Measurements from ENCODE around the gene PRKG1.
A peak's percentile ranks its signal among the peaks of the same experiment; 100 is the strongest.
"Not testable (repeated sequence)": the region's sequence is repeated elsewhere in the genome, so short reads cannot be mapped to it uniquely, and the experiment has no call there.

The PRKG1 gene

DNA sequence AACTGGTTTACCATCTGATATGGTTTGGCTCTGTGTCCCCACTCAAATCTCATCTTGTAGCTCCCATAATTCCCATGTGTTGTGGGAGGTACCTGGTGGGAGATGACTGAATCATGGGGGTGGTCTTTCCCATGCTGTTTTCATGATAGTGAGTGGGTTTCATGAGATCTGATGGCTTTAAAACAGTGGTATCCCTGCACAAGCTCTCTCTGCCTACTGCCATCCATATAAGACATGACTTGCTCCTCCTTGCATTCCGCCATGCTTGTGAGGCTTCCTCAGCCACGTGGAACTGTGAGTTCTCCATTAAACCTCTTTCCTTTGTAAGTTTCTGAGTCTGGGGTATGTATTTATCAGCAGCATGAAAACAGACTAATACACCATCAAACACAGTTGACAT is 614.5 kb downstream of the PRKG1 start:
- not testable (repeated sequence) for DNase-seq (ENCODE audit: low read depth in 1 of 2, low spot score in 1 of 2)

DNA sequence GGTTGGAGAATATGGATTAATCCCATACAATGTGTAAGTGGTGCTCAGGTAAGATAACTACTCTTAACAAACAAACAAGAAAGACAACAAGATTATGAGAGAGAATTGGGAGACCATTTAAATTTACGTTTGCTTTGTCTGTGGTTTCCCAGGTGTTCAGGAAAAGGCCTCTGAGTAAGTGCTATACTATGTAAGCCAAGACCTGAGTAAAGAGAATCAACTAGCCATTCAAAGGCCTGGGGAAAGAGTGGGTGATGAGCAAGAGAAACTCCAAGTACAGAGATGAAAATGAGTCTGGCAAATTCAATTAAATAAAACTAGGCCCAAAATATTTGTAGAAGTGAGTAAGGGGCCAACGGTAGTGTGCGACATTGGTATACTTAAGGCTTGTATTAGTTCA is 615.2 kb downstream of the PRKG1 start:
- DNase-seq (ENCODE audit: low read depth in 1 of 2, low spot score in 1 of 2): no peak

DNA sequence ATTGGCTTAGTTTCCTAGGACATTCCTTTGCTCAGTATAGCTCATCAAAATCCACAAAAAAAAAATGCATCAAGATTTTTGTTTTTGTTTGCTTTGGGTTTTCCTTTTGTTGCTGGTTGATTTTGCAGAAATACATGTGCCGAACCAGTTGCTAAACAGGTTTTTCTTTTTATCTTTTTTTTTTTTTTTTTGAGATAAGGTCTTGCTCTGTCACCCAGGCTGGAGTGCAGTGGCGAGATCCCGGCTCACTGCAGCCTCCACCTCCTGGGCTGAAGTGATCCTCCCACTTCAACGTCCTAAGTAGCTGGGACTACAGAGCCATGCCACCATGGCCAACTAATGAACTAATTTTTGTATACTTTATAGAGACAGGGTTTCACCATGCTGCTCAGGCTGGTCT is 616.8 kb downstream of the PRKG1 start:
- DNase-seq (ENCODE audit: low read depth in 1 of 2, low spot score in 1 of 2): no peak

DNA sequence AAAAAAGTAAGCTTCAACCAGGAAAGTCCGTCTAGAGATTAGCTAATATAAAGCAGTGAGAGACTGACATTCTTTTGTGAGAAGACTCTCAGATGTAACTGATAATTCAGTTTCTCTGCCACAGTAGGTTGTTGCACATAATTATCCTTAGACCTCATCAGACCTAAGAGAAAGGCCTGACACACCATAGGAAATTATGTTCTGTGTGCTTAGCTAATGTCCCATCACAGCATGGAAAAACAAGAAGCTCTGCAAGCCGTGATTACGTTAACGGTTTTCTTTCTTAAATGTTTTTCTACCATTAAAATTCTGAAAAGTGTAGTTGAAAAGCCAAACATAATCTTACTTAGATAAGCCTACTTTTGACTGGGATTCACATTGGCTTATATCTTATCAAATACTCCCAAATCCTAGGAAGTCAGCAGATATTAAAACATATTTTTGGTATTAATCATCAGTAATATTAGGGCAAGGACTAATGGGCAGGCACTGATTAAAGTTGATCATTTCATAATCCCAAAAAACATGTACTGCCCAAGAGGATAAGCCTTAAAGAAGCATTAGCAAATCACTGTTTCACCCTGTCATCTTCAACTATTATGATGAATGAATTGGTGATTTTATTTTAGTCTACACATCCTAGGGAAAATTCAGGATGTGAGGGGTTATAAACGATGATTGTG is 619.9 kb downstream of the PRKG1 start:
- DNase-seq (ENCODE audit: low read depth in 1 of 2, low spot score in 1 of 2): no peak

DNA sequence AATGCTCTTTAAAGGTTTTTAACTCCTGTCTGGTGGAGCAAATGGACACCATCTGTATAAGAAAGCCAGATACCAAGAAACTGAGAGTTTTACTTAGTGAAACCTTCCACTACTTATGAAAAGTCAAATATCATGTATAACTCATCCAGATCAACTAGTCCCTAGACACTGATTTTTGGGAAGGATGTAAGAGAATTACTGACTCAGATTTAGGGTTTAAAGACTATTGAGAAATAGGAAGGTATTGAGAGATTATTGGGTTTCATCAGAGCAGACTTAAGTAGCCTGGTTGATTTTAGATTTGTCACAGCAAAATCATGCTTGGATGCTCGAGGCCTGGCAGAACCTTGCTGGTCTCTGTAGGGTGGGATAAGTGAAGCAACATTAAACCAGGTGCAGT is 622.0 kb downstream of the PRKG1 start:
- no peak for DNase-seq (ENCODE audit: low read depth in 1 of 2, low spot score in 1 of 2)

DNA sequence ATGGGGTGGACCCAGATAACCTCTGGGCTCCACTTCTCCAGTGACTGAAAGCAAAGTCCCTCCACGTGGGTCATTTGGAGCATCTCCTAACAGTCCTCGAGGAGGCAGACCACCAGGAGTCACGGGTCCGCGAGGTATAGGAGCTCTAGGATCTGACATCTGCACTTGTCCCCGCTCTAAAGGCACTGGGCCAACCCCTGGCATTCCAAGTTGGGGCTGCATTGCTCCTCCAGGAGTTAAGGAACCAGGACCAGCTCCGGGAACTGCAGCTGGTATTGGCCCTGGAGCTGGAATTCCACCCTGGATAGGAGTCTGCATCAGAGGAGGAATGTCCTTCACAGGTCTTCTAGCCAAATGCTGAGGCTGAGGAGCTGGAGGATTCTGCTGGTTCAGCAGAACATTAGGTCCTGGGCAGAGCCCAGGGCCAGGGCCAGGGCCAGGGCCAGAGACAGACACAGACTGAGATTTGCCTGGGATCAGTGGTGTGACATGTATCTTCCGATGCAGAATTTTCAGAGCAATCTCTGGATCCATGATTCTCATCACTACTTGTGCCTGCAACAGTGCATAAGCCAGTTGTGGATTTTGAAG is 624.3 kb downstream of the PRKG1 start:
- no peak for DNase-seq (ENCODE audit: low read depth in 1 of 2, low spot score in 1 of 2)

DNA sequence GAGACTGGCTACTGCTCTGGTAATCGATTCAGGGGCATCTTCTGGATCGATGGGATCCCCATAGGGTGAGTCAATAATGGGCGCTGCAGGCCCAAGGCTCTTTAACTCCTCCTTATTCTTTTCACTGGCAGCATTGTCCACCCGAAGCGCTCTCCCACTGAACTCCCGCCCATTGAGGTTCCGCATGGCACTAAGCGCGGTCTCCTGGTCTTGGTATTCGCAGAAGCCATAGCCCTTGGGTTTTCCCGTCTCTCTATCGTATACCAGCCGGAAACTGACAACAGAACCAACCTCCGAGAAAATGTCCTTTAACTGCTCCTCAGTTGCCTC is 624.8 kb downstream of the PRKG1 start:
- no peak for DNase-seq (ENCODE audit: low read depth in 1 of 2, low spot score in 1 of 2)

DNA sequence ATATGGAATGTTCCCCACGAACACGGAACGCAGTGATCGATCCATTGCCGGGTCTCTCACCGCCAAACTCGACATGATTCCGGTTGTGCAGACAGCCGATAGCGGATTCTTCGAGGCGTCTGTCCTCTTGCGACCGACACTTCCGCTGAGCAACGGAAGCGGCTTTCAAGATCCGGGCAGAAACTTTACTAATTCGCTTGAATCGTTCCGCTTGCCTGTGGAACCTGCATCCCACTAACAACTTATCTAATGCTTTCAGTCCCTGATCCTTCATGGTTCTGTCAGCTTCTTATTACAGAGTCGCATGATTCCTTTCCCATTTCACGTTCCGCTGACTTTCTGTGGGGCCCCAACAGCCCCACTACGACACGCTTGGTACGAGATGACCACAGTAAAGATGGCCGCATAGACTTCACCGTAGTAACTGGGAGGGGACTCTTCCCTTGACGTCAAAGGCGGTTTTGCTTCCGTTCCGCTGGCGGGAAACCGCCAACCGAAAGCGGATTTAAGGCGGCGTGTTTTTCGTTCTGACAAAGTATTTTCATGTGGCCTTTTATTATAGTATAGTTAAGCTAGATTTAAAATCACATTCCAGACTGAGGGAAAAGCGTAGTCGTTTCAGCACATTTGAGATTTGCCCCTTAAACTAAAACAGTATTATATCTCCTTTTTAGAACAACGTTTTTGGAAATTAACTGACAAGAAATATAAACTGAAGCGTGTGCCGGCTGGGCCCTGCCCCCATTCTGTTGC is 625.4 kb downstream of the PRKG1 start, which contains the start of gene CSTF2T:
Gene CSTF2T (minus strand): TSS at position 121 of the 753 bp plus-strand sequence. CDS start 46 bp downstream, at position 75.
- DNase-seq (ENCODE audit: low read depth in 1 of 2, low spot score in 1 of 2): peak; percentile 84 to 92

DNA sequence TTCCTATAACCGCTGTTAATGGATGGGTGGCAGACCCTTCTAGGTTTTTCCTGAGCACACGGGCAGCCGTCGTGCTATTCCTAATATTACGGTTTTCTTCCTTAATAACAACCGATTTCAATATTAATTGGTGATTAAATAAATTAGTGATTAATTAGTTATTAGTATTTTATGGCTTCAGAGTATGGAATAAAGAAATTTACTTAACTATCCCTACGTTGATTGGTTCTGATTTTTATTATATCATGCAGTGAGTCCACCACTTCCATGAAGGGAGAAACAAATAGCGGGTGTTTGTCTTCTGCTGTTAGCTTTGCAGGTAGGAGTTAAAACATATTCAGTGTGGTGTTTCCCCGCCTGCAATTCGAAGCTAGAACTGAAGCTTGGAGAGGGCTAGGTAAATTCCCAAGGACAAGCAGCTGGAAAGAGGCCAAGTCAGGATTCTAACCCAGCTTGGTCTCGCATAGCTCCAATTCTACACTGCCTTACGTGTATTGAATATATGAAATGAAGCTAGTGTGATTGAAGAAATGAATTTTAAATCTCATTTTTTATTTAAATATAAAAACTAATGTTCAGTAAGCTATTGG is 626.0 kb downstream of the PRKG1 start:
- peak in 1 of 2 donors; percentile 30 for DNase-seq (ENCODE audit: low read depth in 1 of 2, low spot score in 1 of 2)

DNA sequence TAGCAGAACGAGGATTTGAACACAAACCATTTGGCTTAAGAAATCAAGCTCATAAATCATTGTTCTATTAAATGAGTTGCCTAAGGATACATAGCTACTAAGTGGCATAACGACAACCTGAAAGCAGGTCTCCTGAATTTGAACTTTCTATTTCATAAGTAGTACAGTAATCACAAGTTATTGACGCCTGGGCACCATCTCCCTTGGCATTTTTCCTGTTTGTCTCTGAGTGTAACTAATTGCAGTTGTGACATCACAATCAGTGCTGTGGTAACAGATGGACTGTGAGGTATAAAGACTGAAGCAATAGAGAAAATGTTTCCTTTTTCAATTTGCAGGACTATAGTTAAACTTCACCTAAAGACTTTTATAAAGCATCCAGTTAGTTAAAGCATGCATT is 631.5 kb downstream of the PRKG1 start:
- DNase-seq (ENCODE audit: low read depth in 1 of 2, low spot score in 1 of 2): no peak

DNA sequence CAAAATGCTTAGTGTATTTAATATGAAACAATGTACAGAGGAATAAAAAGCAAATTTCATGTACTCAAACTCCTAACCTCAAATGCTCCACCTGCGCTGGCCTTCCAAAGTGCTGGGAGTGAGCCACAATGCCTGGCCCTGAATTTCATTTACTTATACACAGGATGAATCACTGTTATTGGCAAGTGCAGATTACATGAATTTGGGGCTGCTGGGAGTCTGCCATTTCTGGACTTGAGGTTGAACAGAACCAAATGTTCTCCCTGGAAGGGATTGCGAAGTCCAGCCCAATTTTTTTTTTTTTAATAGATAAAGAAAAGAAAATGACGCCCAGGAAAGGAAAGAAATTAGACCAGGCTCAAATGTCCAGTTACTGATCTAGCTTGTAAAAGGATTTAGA is 631.9 kb downstream of the PRKG1 start:
- DNase-seq (ENCODE audit: low read depth in 1 of 2, low spot score in 1 of 2): no peak

DNA sequence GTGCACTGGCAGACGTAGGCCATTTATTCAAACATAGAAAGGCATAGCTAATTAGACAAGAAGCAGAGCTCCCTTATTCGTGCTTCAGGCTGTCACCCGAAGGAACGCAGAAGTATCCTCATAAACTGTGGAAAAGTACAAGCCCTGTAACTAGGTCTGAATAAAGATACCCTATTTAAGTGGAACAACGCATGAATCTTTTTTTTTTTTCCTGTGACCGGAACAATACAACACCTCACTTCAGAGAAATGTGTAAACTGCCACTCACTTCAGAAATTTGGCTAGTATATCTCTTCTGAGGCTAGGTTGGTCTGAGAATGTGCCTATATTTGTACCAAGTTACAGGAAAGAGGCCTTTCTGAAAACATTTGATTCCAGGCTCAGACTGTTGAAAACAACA is 633.1 kb downstream of the PRKG1 start:
- DNase-seq (ENCODE audit: low read depth in 1 of 2, low spot score in 1 of 2): no peak

DNA sequence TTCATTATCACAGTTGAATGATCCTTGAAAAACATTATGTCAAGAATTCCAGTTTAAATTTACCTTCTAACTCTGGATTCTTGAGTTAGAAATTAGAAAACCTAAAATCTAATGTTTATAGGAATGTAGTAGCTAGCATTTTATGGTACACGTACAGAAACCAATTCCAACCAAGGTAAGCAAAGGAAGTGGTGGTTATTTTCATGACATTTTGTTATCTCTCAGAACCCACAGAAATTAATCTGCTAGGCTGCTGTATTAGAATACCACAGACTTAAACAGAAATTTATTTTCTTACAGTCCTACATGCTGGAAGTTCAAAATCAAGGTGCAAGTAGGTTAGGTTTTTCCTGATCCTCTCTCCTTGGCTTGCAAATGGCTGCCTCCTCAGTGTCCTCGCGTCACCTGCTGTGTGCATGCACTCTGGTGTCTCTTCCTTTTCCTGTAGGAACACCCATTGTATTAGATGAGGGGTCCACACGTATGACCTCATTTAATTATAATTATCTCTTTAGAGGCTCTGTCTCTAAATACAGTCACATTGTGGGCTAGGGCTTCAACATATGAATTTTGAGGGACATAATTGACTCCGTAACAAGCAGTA is 633.6 kb downstream of the PRKG1 start:
- no peak for DNase-seq (ENCODE audit: low read depth in 1 of 2, low spot score in 1 of 2)

DNA sequence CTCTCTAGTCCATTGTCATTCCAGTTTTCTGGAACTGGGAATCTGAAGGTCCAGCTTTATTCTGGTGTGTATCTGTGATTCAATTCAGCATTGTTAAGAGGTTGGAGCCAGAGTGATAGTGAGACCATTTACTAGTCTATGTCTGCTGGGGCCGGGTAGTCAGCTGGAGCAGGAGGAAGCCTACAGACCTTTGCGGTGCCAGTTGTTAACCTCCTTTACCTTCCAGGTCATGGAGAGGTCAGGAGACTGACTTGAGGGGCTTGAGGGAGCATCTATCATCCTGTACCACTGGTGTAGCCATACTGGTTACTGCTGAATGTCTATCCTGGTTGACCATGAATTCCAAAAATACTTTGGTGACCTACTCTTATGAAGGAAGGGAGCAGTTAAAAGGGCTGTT is 634.3 kb downstream of the PRKG1 start:
- no peak for DNase-seq (ENCODE audit: low read depth in 1 of 2, low spot score in 1 of 2)

DNA sequence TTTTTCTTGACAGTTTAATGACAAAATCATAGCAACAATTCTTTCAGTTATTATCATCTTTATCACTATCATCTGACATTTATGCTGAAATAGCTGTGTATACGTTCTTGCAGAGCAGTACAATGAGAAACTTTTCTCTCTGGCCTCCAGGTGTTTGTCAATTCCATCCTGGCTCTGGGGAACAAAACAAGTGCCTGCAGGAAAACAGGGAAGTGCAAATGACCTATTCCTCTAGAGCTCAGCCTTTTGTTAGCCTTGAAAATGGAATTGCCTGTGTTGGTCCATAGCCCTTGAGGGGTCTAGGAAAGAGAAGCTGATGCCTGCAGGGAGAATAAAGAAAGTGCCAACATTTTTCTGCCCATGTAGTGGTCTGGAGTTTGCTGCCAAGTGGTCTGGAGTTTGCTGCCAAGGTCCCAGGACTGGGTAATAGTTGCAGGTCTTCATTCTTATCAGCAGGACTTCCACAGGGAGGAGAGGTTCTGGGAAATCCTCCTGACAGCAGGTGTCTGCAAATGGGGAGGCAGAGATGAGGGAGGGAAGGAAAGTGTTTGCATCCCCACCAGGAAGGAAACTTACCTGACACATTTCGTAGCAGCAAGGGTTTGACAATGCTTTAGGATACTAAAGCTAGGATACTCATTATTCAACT is 635.2 kb downstream of the PRKG1 start:
- DNase-seq (ENCODE audit: low read depth in 1 of 2, low spot score in 1 of 2): no peak

DNA sequence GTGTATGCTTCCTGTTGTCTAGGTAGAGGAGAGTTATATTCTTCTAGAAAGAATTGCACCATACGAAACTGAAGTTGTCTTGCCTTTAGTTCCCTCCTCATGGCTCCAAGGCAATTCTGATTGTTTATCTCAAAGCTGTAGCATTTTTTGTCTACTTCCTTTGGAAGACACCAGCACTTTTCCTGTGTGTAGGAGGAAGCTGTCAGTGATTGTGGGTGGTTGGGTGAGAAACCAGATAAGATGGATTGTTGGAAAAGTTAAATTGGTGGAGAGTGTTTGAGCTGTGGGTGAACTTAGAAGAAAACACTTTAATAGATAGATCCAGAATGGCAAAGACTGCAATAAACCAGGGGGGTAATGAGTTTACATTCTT is 637.2 kb downstream of the PRKG1 start:
- DNase-seq (ENCODE audit: low read depth in 1 of 2, low spot score in 1 of 2): no peak

DNA sequence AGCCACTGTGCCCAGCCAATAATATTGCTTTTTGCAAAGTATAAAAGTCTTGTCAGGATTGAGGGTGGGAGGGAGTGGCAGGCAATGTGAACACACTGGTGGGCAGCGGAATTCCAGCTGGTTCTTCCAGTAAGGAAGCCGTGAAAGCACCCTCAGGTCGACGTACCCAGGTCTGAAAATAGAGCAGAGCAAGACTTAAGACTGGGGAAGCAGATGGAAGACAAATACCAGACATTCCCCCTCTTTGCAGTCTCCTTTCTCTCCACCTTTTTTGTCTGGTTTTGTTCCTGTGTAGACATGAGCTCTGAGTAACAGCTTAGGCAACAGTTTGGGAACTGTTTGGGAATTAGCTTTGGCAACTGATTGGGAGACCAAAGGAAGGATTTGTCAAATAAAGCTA is 642.7 kb downstream of the PRKG1 start:
- DNase-seq (ENCODE audit: low read depth in 1 of 2, low spot score in 1 of 2): no peak

DNA sequence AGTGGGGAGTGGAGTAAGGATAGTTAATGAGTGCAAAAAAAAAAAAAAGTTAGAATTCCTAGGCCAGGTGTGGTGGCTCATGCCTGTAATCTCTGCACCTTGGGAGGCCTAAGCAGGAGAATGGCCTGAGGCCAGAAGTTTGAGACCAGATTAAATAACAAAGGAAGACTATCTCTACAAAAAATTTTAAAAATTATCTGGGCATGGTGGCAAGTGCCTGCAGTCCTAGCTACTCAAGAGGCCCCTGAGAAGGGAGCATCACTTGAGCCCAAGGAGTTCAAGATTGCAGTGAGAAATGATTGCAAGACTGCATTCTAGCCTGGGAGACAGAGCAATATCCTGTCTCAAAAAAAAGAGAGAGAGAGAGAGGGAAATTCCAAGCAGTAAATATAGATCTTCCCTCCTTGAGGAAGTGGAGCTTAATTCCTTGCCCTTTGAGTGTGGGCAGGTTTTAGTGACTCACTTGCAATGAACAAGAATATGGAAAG is 644.6 kb downstream of the PRKG1 start:
- DNase-seq (ENCODE audit: low read depth in 1 of 2, low spot score in 1 of 2): no peak

DNA sequence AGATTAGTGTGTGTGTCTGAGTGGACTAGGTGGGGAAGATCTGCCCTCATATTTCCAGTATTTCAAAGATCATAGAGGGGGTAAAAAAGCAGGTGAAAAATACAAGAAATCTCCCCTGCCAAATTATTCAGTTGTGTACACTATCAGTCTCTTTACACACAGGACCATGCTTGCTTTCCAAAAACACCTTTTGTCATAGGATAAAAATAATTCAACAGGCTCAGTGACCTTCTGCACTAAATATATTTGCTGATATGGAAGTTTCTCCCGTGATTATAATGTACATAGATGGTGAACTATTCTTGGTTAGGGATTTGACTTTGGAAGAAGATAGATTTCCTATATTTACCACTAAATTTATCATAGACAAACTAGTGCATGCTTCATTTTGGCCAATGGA is 649.8 kb downstream of the PRKG1 start:
- DNase-seq (ENCODE audit: low read depth in 1 of 2, low spot score in 1 of 2): no peak

DNA sequence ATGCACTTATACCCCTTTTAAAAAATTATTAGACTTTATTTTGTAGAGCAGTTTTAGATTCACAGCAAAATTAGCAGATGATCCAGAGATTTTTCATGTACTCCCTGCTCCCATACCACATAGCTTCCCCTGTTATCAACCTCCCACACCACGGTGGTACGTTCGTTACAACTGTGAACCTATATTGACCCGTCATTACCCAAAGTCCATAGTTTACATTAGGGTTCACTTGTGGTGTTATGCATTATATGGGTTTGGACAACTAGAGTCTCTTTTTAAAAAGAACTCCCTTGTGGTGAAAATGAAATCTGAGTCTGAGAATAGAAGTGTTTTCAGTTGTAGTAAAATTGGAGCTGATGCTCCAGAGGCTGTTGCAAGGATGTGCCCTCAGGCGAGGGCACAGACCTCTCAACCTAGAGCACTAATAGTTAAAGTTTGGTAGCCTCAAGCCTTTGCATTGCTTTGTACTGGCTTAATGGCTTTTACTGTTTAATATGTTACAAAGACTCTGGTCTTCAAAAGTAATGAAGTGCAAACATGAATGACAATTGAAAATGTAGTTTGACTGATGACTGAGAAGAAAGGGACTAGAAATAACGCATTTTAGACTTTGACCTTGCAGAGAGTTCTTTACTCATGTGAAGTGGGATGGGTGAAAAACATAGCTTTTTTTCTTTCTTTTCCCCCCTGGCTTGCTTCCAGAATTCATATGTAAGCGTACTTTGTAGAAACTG is 655.7 kb downstream of the PRKG1 start:
- no peak for DNase-seq (ENCODE audit: low read depth in 1 of 2, low spot score in 1 of 2)

Data from activated CD4-positive, alpha-beta T cell treated with anti-CD3 and anti-CD28 coated beads, Interleukin-2, amount 50 U/mL, for 24 hours (primary cell).